Measurements from ENCODE around the gene PPP6R2.

Gene PPP6R2

GRCh38 chr22:50414476-50415248 lies 71.5 kb downstream of the PPP6R2 start:
- Histone ChIP-seq H3K4me1 (ENCODE audit: control insufficient read depth in 1 of 2, insufficient read depth in 2 of 2, low read length in 2 of 2) (no peaks in the 10 kb centered on the region), H3K27ac (ENCODE audit: low read depth, low read length) (no peak overlapping the region), H3K9ac (ENCODE audit: low read depth in 1 of 2, low read length in 2 of 2) (no peak overlapping the region), H3K9me3 (ENCODE audit: control insufficient read depth in 1 of 2, low read length in 2 of 2) (no peaks in the 10 kb centered on the region), H3K36me3 (ENCODE audit: control insufficient read depth in 1 of 2, insufficient read depth in 2 of 2, low read length in 2 of 2) (peaks cover 41 to 62% of the 10 kb centered on the region in 2 donors), H3K27me3 (ENCODE audit: control insufficient read depth in 1 of 2, insufficient read depth in 2 of 2, low read length in 2 of 2) (no peaks in the 10 kb centered on the region), H3K4me3 (ENCODE audit: low read depth in 1 of 2, low read length in 2 of 2) (no peak overlapping the region)

DNA sequence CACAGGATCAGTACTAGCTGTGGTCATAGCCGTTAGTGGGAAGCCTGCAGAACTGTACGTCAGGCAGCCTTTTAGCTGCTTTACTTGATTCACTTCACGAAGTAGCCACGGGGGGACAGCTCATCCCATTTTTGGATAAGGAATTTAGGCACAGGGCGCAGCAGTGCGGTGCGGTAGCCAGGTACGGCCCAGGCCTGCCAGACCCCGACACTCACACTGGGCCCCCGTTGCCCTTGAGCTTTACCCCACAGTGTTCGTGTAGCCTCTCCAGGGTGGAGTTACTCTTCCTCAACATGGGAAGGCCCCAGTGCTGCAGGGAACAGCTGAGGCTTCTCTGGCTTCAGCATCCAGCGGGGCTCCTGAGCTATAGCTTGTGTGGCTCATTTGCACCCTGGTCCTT lies 72.3 kb downstream of the PPP6R2 start:
- Histone ChIP-seq H3K9ac (ENCODE audit: low read depth in 1 of 2, low read length in 2 of 2) (no peak overlapping the region), H3K9me3 (ENCODE audit: control insufficient read depth in 1 of 2, low read length in 2 of 2) (no peaks in the 10 kb centered on the region), H3K4me1 (ENCODE audit: control insufficient read depth in 1 of 2, insufficient read depth in 2 of 2, low read length in 2 of 2) (no peaks in the 10 kb centered on the region), H3K4me3 (ENCODE audit: low read depth in 1 of 2, low read length in 2 of 2) (no peak overlapping the region), H3K27ac (ENCODE audit: low read depth, low read length) (no peak overlapping the region), H3K27me3 (ENCODE audit: control insufficient read depth in 1 of 2, insufficient read depth in 2 of 2, low read length in 2 of 2) (no peaks in the 10 kb centered on the region), H3K36me3 (ENCODE audit: control insufficient read depth in 1 of 2, insufficient read depth in 2 of 2, low read length in 2 of 2) (peaks cover 48 to 67% of the 10 kb centered on the region in 2 donors)

- Histone ChIP-seq H3K4me1 (ENCODE audit: control insufficient read depth in 1 of 2, insufficient read depth in 2 of 2, low read length in 2 of 2) (no peaks in the 10 kb centered on the region), H3K9ac (ENCODE audit: low read depth in 1 of 2, low read length in 2 of 2) (no peak overlapping the region), H3K36me3 (ENCODE audit: control insufficient read depth in 1 of 2, insufficient read depth in 2 of 2, low read length in 2 of 2) (peaks cover 56 to 80% of the 10 kb centered on the region in 2 donors), H3K27ac (ENCODE audit: low read depth, low read length) (no peak overlapping the region), H3K9me3 (ENCODE audit: control insufficient read depth in 1 of 2, low read length in 2 of 2) (no peaks in the 10 kb centered on the region), H3K27me3 (ENCODE audit: control insufficient read depth in 1 of 2, insufficient read depth in 2 of 2, low read length in 2 of 2) (no peaks in the 10 kb centered on the region), H3K4me3 (ENCODE audit: low read depth in 1 of 2, low read length in 2 of 2) (no peak overlapping the region)
These were observed 73.9 kb downstream of the PPP6R2 start for GRCh38 chr22:50416996-50417395.

DNA sequence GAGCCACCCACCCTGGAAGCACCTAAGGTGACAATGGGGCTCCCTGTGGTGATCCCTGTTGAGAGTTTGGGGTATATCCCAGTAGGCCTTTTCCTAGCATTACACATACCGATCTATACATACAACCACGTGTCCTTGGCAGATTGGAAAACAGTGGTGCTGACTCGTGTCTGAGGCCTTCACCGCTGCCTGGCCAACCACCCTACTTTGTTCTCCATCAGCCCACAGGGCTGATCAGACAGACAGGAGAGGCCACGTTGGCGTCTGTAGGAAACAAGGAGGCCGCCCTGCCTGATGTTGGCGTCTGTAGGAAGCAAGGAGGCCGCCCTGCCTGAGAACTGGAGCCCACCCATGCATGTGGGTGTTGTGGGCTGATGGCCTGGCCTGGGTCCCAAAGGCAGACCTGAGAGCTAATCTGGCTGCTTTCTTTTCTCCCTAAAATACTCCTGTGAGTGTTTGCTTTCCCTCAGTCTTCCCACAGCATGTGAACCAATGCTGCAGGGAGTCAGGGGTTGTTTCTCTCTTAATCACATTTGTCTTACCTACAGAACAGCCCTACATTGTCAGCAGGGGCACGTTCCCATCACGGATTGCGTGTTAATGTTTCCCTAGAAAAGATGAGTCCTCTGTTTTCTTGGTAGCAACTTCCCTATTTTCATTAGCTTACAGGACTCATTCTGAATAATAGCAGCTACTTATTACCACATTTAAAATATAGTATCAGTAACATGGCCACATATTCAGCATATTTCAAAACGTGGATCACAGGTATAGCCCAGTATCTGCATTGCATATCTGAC lies 74.5 kb downstream of the PPP6R2 start:
- Histone ChIP-seq H3K27me3 (ENCODE audit: control insufficient read depth in 1 of 2, insufficient read depth in 2 of 2, low read length in 2 of 2) (no peaks in the 10 kb centered on the region), H3K9ac (ENCODE audit: low read depth in 1 of 2, low read length in 2 of 2) (no peak overlapping the region), H3K4me1 (ENCODE audit: control insufficient read depth in 1 of 2, insufficient read depth in 2 of 2, low read length in 2 of 2) (no peaks in the 10 kb centered on the region), H3K4me3 (ENCODE audit: low read depth in 1 of 2, low read length in 2 of 2) (no peak overlapping the region), H3K27ac (ENCODE audit: low read depth, low read length) (no peak overlapping the region), H3K36me3 (ENCODE audit: control insufficient read depth in 1 of 2, insufficient read depth in 2 of 2, low read length in 2 of 2) (peaks cover 63 to 86% of the 10 kb centered on the region in 2 donors), H3K9me3 (ENCODE audit: control insufficient read depth in 1 of 2, low read length in 2 of 2) (no peaks in the 10 kb centered on the region)

DNA sequence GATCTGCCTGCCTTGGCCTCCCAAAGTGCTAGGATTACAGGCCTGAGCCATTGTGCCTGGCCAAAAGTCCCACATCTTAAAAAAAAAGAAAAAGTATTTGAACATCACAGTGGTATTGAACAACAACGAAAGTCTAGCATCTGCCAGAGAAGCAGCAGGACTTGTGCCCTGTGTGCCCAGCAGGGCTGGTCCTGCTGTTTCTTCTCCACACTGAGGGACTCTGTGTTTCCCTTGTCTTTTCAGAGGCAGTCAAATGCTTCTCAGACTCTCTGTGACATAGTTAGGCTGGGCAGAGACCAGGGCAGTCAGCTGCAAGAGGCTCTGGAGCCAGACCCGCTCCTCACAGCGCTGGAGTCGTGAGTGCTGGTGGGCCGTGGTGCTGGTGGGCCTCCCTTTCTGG lies 75.5 kb downstream of the PPP6R2 start:
- Histone ChIP-seq H3K9ac (ENCODE audit: low read depth in 1 of 2, low read length in 2 of 2) (no peak overlapping the region), H3K27me3 (ENCODE audit: control insufficient read depth in 1 of 2, insufficient read depth in 2 of 2, low read length in 2 of 2) (no peaks in the 10 kb centered on the region), H3K27ac (ENCODE audit: low read depth, low read length) (no peak overlapping the region), H3K36me3 (ENCODE audit: control insufficient read depth in 1 of 2, insufficient read depth in 2 of 2, low read length in 2 of 2) (peaks cover 73 to 92% of the 10 kb centered on the region in 2 donors), H3K9me3 (ENCODE audit: control insufficient read depth in 1 of 2, low read length in 2 of 2) (no peaks in the 10 kb centered on the region), H3K4me1 (ENCODE audit: control insufficient read depth in 1 of 2, insufficient read depth in 2 of 2, low read length in 2 of 2) (no peaks in the 10 kb centered on the region), H3K4me3 (ENCODE audit: low read depth in 1 of 2, low read length in 2 of 2) (no peak overlapping the region)

- H3K9ac ChIP-seq (ENCODE audit: low read depth in 1 of 2, low read length in 2 of 2), result no peak overlapping the region
- H3K4me3 ChIP-seq (ENCODE audit: low read depth in 1 of 2, low read length in 2 of 2), result no peak overlapping the region
- no peaks in the 10 kb centered on the region for H3K9me3 ChIP-seq (ENCODE audit: control insufficient read depth in 1 of 2, low read length in 2 of 2)
- H3K27ac ChIP-seq (ENCODE audit: low read depth, low read length), result no peak overlapping the region
- no peaks in the 10 kb centered on the region for H3K27me3 ChIP-seq (ENCODE audit: control insufficient read depth in 1 of 2, insufficient read depth in 2 of 2, low read length in 2 of 2)
- H3K36me3 ChIP-seq (ENCODE audit: control insufficient read depth in 1 of 2, insufficient read depth in 2 of 2, low read length in 2 of 2), result peaks cover 74 to 92% of the 10 kb centered on the region in 2 donors
- no peaks in the 10 kb centered on the region for H3K4me1 ChIP-seq (ENCODE audit: control insufficient read depth in 1 of 2, insufficient read depth in 2 of 2, low read length in 2 of 2)
These were observed 76.0 kb downstream of the PPP6R2 start for GRCh38 chr22:50419116-50419515.

DNA sequence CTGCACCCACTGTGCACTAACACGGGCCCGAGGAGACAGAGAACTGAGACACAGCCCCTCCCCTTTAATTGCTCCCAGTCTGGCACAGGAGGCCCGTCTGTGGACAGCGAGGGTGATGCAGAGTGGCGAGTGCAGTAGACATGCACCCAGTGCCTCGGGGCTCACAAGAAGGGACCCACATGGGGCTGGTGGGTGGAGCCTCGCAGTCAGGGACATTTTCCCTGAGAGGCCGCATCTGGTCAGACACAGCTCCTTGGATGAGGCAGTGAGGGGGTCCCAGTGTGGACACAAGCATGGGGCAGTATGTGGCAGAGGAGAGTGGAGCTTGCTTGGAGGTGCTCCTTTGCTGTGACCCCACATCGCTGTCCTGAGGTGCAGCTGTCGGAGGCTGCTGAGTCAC lies 76.9 kb downstream of the PPP6R2 start:
- Histone ChIP-seq H3K27me3 (ENCODE audit: control insufficient read depth in 1 of 2, insufficient read depth in 2 of 2, low read length in 2 of 2) (no peaks in the 10 kb centered on the region), H3K36me3 (ENCODE audit: control insufficient read depth in 1 of 2, insufficient read depth in 2 of 2, low read length in 2 of 2) (peaks cover 69 to 88% of the 10 kb centered on the region in 2 donors), H3K9ac (ENCODE audit: low read depth in 1 of 2, low read length in 2 of 2) (no peak overlapping the region), H3K4me3 (ENCODE audit: low read depth in 1 of 2, low read length in 2 of 2) (no peak overlapping the region), H3K27ac (ENCODE audit: low read depth, low read length) (no peak overlapping the region), H3K9me3 (ENCODE audit: control insufficient read depth in 1 of 2, low read length in 2 of 2) (no peaks in the 10 kb centered on the region), H3K4me1 (ENCODE audit: control insufficient read depth in 1 of 2, insufficient read depth in 2 of 2, low read length in 2 of 2) (no peaks in the 10 kb centered on the region)

- Histone ChIP-seq H3K9ac (ENCODE audit: low read depth in 1 of 2, low read length in 2 of 2) (no peak overlapping the region), H3K4me3 (ENCODE audit: low read depth in 1 of 2, low read length in 2 of 2) (no peak overlapping the region), H3K9me3 (ENCODE audit: control insufficient read depth in 1 of 2, low read length in 2 of 2) (no peaks in the 10 kb centered on the region), H3K4me1 (ENCODE audit: control insufficient read depth in 1 of 2, insufficient read depth in 2 of 2, low read length in 2 of 2) (no peaks in the 10 kb centered on the region), H3K27ac (ENCODE audit: low read depth, low read length) (no peak overlapping the region), H3K36me3 (ENCODE audit: control insufficient read depth in 1 of 2, insufficient read depth in 2 of 2, low read length in 2 of 2) (peaks cover 69 to 88% of the 10 kb centered on the region in 2 donors), H3K27me3 (ENCODE audit: control insufficient read depth in 1 of 2, insufficient read depth in 2 of 2, low read length in 2 of 2) (no peaks in the 10 kb centered on the region)
These were observed 77.5 kb downstream of the PPP6R2 start for GRCh38 chr22:50420581-50420980.

- H3K36me3 ChIP-seq (ENCODE audit: control insufficient read depth in 1 of 2, insufficient read depth in 2 of 2, low read length in 2 of 2), result peaks cover 57 to 80% of the 10 kb centered on the region in 2 donors
These were observed 78.9 kb downstream of the PPP6R2 start for GRCh38 chr22:50422046-50422445.

More at GRCh38 chr22:50422046-50422445, 78.9 kb downstream of the PPP6R2 start:
- Histone ChIP-seq H3K27me3 (ENCODE audit: control insufficient read depth in 1 of 2, insufficient read depth in 2 of 2, low read length in 2 of 2) (no peaks in the 10 kb centered on the region), H3K27ac (ENCODE audit: low read depth, low read length) (no peak overlapping the region), H3K9me3 (ENCODE audit: control insufficient read depth in 1 of 2, low read length in 2 of 2) (no peaks in the 10 kb centered on the region), H3K4me1 (ENCODE audit: control insufficient read depth in 1 of 2, insufficient read depth in 2 of 2, low read length in 2 of 2) (no peaks in the 10 kb centered on the region), H3K9ac (ENCODE audit: low read depth in 1 of 2, low read length in 2 of 2) (no peak overlapping the region), H3K4me3 (ENCODE audit: low read depth in 1 of 2, low read length in 2 of 2) (no peak overlapping the region)
